Lung (tissue), 12 donors: ENCODE measurements around the gene SSU72. TPM values are rescaled to one million over a fixed set of nuclear protein-coding genes. Genes with fewer than 3 reads are reported as not detected.

Experiments used
- ATAC-seq: fragments of 200-7000 bp; cut with Tn5 transposase; one replicate; pipeline ENCODE4 v1.9.1; 2020; ENCODE audit warnings: moderate number of reproducible peaks; ENCODE audit not compliant: insufficient read depth, low FRiP score
- DNase-seq, 3 donors: peaks; one replicate each; pipeline ENCODE4 v3.0.0-alpha.2; 2013 to 2017
- H3K27ac ChIP-seq, 2 donors: one replicate each; pipeline ENCODE4 v1.5.1; 2013; ENCODE audit warnings: mild to moderate bottlenecking in 2 of 2, moderate library complexity in 2 of 2, control low read depth in 1 of 2, inconsistent platforms in 1 of 2, low read depth in 1 of 2, low read length in 1 of 2
- H3K27me3 ChIP-seq, 3 donors: one replicate each; pipeline ENCODE4 v1.5.1; 2013; ENCODE audit warnings: low read length in 2 of 3; ENCODE audit not compliant: control insufficient read depth in 3 of 3, insufficient read depth in 3 of 3
- H3K36me3 ChIP-seq, 4 donors: one replicate each; pipeline ENCODE4 v1.5.1; 2013; ENCODE audit warnings: low read length in 4 of 4, mild to moderate bottlenecking in 1 of 4, moderate library complexity in 1 of 4; ENCODE audit not compliant: control insufficient read depth in 4 of 4, insufficient read depth in 4 of 4
- H3K4me1 ChIP-seq, 5 donors: one replicate each; pipeline ENCODE4 v1.5.1; 2013; ENCODE audit warnings: low read length in 5 of 5, mild to moderate bottlenecking in 2 of 5, moderate library complexity in 1 of 5; ENCODE audit not compliant: control insufficient read depth in 5 of 5, insufficient read depth in 5 of 5
- H3K4me3 ChIP-seq: one replicate; pipeline ENCODE4 v1.5.1; 2013; ENCODE audit warnings: mild to moderate bottlenecking, control low read depth, moderate library complexity
- H3K9ac ChIP-seq, 2 donors: one replicate each; pipeline ENCODE4 v1.5.1; 2013; ENCODE audit warnings: low read length in 2 of 2, control low read depth in 1 of 2; ENCODE audit not compliant: insufficient read depth in 1 of 2
- H3K9me3 ChIP-seq, 4 donors: one replicate each; pipeline ENCODE4 v1.5.1; 2013; ENCODE audit warnings: low read length in 3 of 4, mild to moderate bottlenecking in 1 of 4, moderate library complexity in 1 of 4; ENCODE audit not compliant: control insufficient read depth in 4 of 4, insufficient read depth in 3 of 4
- CTCF ChIP-seq: IDR thresholded peaks from 2 replicates; pipeline ENCODE4 v1.5.1; 2012; ENCODE audit warnings: mild to moderate bottlenecking; ENCODE audit errors: control extremely low read depth, extremely low read depth
- WGBS, 2 donors: extraction: QIAGEN DNeasy Blood & Tissue Kit; methylation state at CpG; one replicate each; pipeline ENCODE4 v1.1.7; 2013; 5-methylcytosine and 5-hydroxymethylcytosine counted together
- polyA plus RNA-seq, 2 donors: library from polyadenylated mRNA; stranded (reverse); fragments of 200-250 nt; gene quantifications; one replicate each; pipeline ENCODE4 v1.2.1, GENCODE V29; 2013
- total RNA-seq, 2 donors: library from RNA; depleted of rRNA in 1 of 2; stranded (reverse); fragments of >200 nt in 1 of 2; gene quantifications; one replicate each; pipeline ENCODE4 v1.2.1, GENCODE V29; 2014 to 2021
- donor health status: control.
- donor health status: control.
- donor health status: Bipolar disorder and iron deficiency.
- donor health status: healthy.
- donor health status: DM: yes; HTN: yes; CAD: no.

SSU72 gene
- total and polyA plus RNA-seq, 4 donors: 63.7 to 128 (median 100) TPM

DNA sequence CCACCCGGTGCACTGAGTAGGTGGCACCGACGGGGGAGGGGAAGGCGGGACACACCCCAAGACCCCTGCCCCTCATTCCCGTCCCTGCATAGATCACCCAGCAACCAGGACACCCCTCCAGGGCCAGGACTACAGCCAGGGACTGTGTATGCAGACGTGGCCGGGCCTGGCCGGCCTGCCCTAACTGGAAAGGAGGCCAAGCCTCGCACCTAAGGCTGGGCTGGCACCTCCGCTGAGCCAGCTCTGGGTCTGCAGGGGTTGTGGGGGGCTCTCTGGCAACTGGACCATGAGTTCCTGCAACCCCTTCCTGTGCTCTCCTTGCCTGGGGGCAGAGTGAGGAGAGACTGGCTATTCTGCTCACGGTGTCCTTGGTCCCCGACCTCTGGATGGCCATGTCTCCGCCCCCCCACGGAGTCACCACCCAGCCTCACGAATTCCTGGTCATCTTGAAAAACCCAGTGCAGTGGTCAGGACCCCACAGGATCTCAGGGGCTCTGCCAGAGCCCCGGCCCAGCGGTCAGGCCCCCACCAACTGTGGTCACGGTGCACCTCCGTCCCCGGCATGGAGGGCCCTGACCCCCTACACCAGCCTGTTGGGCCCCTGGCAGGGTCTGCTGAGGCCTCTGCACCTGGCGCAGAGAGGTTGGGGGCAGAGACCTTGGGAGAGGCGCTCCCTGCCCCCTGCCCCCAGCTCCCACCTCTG is 26.3 kb upstream of the SSU72 start:
- Histone ChIP-seq H3K9ac (no peak overlapping the region), H3K27ac (no peak overlapping the region), H3K27me3 (peaks cover 14 to 34% (median 27%) of the 10 kb centered on the region in 3 donors), H3K4me3 (no peak overlapping the region), H3K36me3 (no peaks in the 10 kb centered on the region), H3K4me1 (peaks cover 0 to 22% (median 0%) of the 10 kb centered on the region in 5 donors), H3K9me3 (no peaks in the 10 kb centered on the region)
- no peak for DNase-seq
- no peak for ATAC-seq
- no peak for TF ChIP-seq CTCF
- 72 to 82% methylated on average over 22 of the region's 22 CpGs for WGBS, 2 donors

GRCh38 chr1:1599935-1600860 is 25.5 kb upstream of the SSU72 start, which contains the start of gene FNDC10:
Gene FNDC10 (minus strand): TSS chr1:1600135. CDS start chr1:1600015, 120 bp downstream.
- no peak for DNase-seq
- TF ChIP-seq CTCF: no peak

DNA sequence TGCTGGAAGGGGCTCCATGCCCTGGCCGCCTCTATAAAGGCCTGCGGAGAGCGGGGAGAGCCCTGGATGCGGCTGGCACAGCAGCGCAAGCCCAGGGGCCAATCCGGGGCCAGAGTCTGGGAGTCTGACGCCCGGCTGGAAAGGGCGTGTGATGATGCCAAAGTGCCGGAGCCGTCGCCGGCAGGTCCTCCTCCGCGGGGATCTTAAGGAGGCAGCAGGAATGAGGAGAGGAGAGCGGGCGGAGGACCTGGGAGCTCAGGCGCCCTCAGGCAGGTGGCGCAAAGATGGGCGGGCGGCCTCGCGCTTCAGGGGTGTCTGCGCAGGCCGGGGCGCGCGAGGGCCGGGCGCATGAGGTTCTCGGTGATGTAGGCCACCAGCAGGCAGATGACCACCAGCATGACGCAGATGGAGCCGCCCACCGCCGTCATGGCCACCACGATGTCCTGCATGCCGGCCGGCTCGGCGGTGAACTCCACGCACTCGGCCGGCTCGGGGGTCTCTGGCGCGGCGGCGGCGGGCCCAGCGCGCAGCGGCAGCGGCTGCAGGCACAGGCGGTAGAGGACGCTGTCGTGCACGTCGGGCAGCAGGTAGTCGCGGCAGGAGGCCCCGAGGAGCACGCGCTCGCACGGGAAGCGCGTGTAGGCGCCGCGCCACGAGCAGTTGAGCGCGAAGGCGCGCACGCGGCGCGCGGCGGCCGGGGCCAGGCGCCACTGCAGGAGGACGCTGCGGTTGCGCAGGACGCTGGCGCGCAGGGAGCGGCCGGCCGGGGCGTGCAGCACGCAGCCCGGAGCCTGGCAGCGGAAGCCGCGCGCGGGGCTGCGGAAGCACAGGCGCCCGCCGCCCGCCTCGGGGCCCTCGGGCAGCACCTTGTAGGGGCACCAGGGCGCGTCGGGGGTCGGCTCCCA is 24.6 kb upstream of the SSU72 start:
- Histone ChIP-seq H3K9me3 (no peaks in the 10 kb centered on the region), H3K36me3 (no peaks in the 10 kb centered on the region), H3K27ac (no peak overlapping the region), H3K4me3 (peak overlapping the region; percentile 39), H3K4me1 (peaks cover 0 to 22% (median 0%) of the 10 kb centered on the region in 5 donors), H3K27me3 (peaks cover 14 to 42% (median 28%) of the 10 kb centered on the region in 3 donors), H3K9ac (no peak overlapping the region)
- DNase-seq (peak in 2 of 3 donors; percentile 39 to 46), ATAC-seq (no peak)
- no peak for TF ChIP-seq CTCF
- 9 to 26% methylated on average over 53 to 111 of the region's 111 CpGs for WGBS, 2 donors

More at GRCh38 chr1:1599935-1600860, 25.5 kb upstream of the SSU72 start, which contains the start of gene FNDC10:
- H3K27ac ChIP-seq: no peak within 1 kb of the TSS
- H3K4me3 ChIP-seq: peak within 1 kb of the TSS; percentile 39
- H3K4me1 ChIP-seq: peaks cover 0 to 22% (median 0%) of the 10 kb centered on the region in 5 donors
- WGBS, 2 donors: 4 to 17% methylated on average over 39 to 125 of the region's 125 CpGs
- no peak for ATAC-seq
- H3K9ac ChIP-seq: no peak within 1 kb of the TSS
- peaks cover 14 to 42% (median 28%) of the 10 kb centered on the region in 3 donors for H3K27me3 ChIP-seq
- H3K36me3 ChIP-seq: no peaks in the 10 kb centered on the region
- H3K9me3 ChIP-seq: no peaks in the 10 kb centered on the region
